DMS114 treated with DMSO at 0.1 percent for 48 hours (cell line): ENCODE results near the gene OTOG.

Source experiments
- DNase-seq: peaks from one replicate; lab custom pipeline; 2025; ENCODE audit not compliant: unreplicated experiment; lab: John Stamatoyannopoulos, UW

The OTOG gene

DNA sequence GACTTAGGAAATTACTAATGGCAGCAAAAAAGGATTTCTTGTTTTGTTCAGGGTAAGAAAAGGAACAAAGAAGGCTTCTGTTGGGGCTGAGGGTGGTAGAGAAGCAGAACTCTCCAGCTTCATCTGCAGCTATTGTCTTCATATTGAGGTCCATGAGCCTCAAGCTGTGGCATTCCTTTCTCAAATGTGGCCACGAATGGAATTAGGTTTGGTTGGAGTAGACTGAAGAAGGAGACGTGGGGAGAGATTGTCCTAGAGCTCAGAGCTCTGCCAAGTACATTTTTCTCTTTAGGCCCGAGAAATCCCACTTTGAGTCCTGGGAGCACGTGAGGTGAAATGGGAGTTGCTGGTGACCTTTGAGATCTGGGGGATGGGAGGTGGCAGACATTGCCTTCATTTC, 146.5 kb downstream of the OTOG start:
- DNase-seq, result no peak

DNA sequence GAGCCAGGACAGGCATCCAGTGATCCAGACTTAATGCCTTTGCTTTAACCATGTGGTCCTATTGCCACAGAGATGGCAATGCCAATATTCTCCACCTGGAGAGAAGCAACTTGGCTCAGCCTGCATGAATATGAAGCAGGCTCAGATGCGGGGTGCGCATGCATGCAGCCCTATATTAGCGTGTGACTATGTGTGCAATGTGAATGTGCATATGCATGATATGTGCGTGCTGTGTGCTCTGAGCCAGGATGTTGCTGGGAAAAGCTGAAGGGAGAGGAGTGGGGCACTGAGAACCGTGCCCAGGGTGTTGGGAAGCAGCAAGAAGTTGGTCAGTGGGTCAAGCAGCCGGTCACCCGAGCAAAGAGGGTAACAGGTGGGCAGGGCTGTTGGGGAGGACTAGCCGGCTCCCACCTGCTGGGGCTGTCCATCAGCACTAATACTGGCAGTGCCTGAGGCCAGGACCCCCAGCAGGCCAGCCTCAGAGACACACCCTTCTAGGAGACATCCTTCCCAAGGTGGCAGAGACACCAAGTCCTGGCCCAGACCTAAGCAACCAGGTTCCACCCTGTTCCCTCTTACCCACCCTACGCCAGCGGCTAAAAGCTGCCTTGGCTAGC, 147.5 kb downstream of the OTOG start:
- DNase-seq, result no peak

DNA sequence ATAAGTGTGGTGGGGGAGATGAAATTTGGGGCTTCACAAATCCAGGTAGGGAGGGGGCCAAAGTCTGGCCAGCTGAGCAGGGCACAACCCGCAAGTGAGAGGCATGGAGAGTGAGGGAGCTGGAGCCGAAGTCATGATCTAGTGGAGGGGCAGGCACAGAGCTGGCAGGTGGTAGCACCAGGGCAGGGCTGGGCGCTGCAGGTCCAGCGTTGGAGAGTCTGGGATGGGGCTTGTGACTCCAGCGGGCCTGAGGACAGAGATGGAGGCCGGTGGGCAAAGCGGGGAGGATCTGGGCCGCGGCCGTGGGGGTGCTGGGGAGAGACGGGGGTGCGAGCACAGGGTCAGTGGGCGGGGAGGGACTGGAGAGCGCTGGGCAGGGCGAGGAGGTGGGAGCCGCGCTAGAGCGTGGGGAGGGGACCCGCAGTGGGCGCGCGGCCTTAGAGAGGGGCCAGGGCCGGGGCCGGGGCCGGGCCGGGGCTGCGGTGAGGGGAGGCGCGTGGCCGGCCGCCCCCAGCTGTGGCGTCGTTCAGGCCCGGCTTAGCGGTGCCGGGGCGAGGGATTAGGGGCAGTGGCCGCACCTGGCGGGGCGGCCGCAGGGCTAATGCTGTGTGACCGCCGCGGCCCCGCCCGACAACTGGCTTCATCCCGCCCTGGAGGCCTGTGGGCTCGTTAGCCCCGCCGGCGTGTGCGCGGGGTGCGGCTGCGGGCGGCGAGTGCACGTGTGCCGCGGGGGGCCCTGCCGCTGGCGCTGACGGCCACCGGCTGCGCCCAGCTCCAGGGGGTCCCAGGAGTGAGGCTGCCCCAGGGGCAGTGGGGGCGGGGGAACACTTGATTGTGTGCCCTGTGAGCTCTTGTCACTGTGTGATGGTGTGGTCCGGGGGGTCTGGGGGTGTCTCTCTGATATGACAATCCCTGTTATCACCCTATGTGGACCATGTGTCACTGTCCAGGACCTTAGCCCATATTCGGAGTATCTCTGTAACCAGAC, 148.7 kb downstream of the OTOG start:
- DNase-seq, result no peak

GRCh38 chr11:17696741-17697140, 149.7 kb downstream of the OTOG start:
- DNase-seq, result no peak
